Mesothelial cell of epicardium (in vitro differentiated cells): ENCODE data around the gene TRIM46. TPM values are rescaled to one million over a fixed set of nuclear protein-coding genes. Genes with fewer than 3 reads are reported as not detected.
"Not testable (repeated sequence)": the region's sequence is repeated elsewhere in the genome, so short reads cannot be mapped to it uniquely, and the experiment has no call there.

ENCODE experiments used
- DNase-seq, 2 experiments: peaks; one replicate each; pipeline ENCODE4 v3.0.0; 2021; ENCODE audit warnings: low spot score in 2 of 2; ENCODE audit not compliant: unreplicated experiment in 2 of 2
- H3K27ac Mint-ChIP-seq: 2 replicates; pipeline ENCODE4 v1.8.0; 2021; ENCODE audit warnings: mixed read lengths
- H3K27me3 Mint-ChIP-seq: 2 replicates; pipeline ENCODE4 v1.8.0; 2021; ENCODE audit warnings: low read depth, mixed read lengths
- H3K36me3 Mint-ChIP-seq: 2 replicates; pipeline ENCODE4 v1.8.0; 2021; ENCODE audit warnings: mixed read lengths
- H3K4me1 Mint-ChIP-seq: 2 replicates; pipeline ENCODE4 v1.8.0; 2021; ENCODE audit warnings: mixed read lengths
- H3K4me3 Mint-ChIP-seq: 2 replicates; pipeline ENCODE4 v1.8.0; 2021; ENCODE audit warnings: mild to moderate bottlenecking, moderate library complexity, mixed read lengths
- H3K9me3 Mint-ChIP-seq: 2 replicates; pipeline ENCODE4 v1.8.0; 2021; ENCODE audit warnings: mixed read lengths
- CTCF ChIP-seq: fragments of 200-600 bp; sonication (generic); IDR thresholded peaks from one replicate; pipeline ENCODE4 v1.5.0; 2021; ENCODE audit warnings: antibody characterized with exemption; ENCODE audit not compliant: unreplicated experiment
- total RNA-seq: library from RNA; stranded (reverse); gene quantifications from 3 replicates; pipeline ENCODE4 v1.2.1, GENCODE V29; 2021

The TRIM46 gene
- total RNA-seq, 1 donor from 2014 or later = 6.3 TPM

- peak; percentile 71 to 83 for DNase-seq
- no peaks in the 10 kb centered on the region for H3K27me3 Mint-ChIP-seq
- H3K4me3 Mint-ChIP-seq = peak within 1 kb of the TSS; percentile 82
- no peak for TF ChIP-seq CTCF
- no peaks in the 10 kb centered on the region for H3K9me3 Mint-ChIP-seq
- H3K4me1 Mint-ChIP-seq = peaks cover 24% of the 10 kb centered on the region
- H3K36me3 Mint-ChIP-seq = peaks cover 2% of the 10 kb centered on the region
- H3K27ac Mint-ChIP-seq = peak within 1 kb of the TSS; percentile 98
Measured at GRCh38 chr1:155208541-155209311, 35.1 kb downstream of the TRIM46 start, which contains the start of gene MTX1. MTX1 (plus strand) TSS chr1:155208695; CDS start chr1:155208805, 110 bp downstream.

- no peaks in the 10 kb centered on the region for H3K27me3 Mint-ChIP-seq
- TF ChIP-seq CTCF = no peak
- H3K27ac Mint-ChIP-seq = peak overlapping the region; percentile 90
- H3K4me1 Mint-ChIP-seq = peaks cover 24% of the 10 kb centered on the region
- DNase-seq = no peak
- no peaks in the 10 kb centered on the region for H3K9me3 Mint-ChIP-seq
- peaks cover 2% of the 10 kb centered on the region for H3K36me3 Mint-ChIP-seq
- H3K4me3 Mint-ChIP-seq = peak overlapping the region; percentile 82
Measured at GRCh38 chr1:155209312-155209721, 35.7 kb downstream of the TRIM46 start.

- Mint-ChIP-seq H3K9me3 (no peaks in the 10 kb centered on the region), H3K27ac (no peak overlapping the region), H3K36me3 (peaks cover 4% of the 10 kb centered on the region), H3K4me1 (peaks cover 24% of the 10 kb centered on the region), H3K4me3 (peak overlapping the region; percentile 34), H3K27me3 (no peaks in the 10 kb centered on the region)
- no peak for DNase-seq
- no peak for TF ChIP-seq CTCF
Measured at GRCh38 chr1:155210314-155211104, 36.9 kb downstream of the TRIM46 start.

GRCh38 chr1:155211381-155212050 lies 37.9 kb downstream of the TRIM46 start:
- H3K27ac Mint-ChIP-seq, H3K36me3 Mint-ChIP-seq, H3K4me3 Mint-ChIP-seq, DNase-seq, H3K27me3 Mint-ChIP-seq, H3K9me3 Mint-ChIP-seq: not testable (repeated sequence)
- H3K4me1 Mint-ChIP-seq = peaks cover 24% of the 10 kb centered on the region

GRCh38 chr1:155212051-155212440 lies 38.4 kb downstream of the TRIM46 start:
- not testable (repeated sequence) for H3K4me3 Mint-ChIP-seq, H3K9me3 Mint-ChIP-seq, H3K27ac Mint-ChIP-seq, H3K36me3 Mint-ChIP-seq, DNase-seq, H3K27me3 Mint-ChIP-seq
- H3K4me1 Mint-ChIP-seq = peaks cover 20% of the 10 kb centered on the region

- not testable (repeated sequence) for H3K4me3 Mint-ChIP-seq, H3K27ac Mint-ChIP-seq, H3K9me3 Mint-ChIP-seq, H3K27me3 Mint-ChIP-seq, DNase-seq, H3K36me3 Mint-ChIP-seq
- H3K4me1 Mint-ChIP-seq = peaks cover 18% of the 10 kb centered on the region
Measured at GRCh38 chr1:155214702-155215101, 41.1 kb downstream of the TRIM46 start.
